HG03045 (cell line): ENCODE results near the gene MARVELD3.
"Not testable (repeated sequence)": the region's sequence is repeated elsewhere in the genome, so short reads cannot be mapped to it uniquely, and the experiment has no call there.

Experiments used
- ATAC-seq: cut with Tn5 transposase; IDR thresholded peaks from one replicate; pipeline ENCODE4 v1.9.1; 2021; ENCODE audit warnings: mild to moderate bottlenecking, moderate library complexity; ENCODE audit not compliant: unreplicated experiment

Gene MARVELD3, protein sequence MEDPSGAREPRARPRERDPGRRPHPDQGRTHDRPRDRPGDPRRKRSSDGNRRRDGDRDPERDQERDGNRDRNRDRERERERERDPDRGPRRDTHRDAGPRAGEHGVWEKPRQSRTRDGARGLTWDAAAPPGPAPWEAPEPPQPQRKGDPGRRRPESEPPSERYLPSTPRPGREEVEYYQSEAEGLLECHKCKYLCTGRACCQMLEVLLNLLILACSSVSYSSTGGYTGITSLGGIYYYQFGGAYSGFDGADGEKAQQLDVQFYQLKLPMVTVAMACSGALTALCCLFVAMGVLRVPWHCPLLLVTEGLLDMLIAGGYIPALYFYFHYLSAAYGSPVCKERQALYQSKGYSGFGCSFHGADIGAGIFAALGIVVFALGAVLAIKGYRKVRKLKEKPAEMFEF

DNA sequence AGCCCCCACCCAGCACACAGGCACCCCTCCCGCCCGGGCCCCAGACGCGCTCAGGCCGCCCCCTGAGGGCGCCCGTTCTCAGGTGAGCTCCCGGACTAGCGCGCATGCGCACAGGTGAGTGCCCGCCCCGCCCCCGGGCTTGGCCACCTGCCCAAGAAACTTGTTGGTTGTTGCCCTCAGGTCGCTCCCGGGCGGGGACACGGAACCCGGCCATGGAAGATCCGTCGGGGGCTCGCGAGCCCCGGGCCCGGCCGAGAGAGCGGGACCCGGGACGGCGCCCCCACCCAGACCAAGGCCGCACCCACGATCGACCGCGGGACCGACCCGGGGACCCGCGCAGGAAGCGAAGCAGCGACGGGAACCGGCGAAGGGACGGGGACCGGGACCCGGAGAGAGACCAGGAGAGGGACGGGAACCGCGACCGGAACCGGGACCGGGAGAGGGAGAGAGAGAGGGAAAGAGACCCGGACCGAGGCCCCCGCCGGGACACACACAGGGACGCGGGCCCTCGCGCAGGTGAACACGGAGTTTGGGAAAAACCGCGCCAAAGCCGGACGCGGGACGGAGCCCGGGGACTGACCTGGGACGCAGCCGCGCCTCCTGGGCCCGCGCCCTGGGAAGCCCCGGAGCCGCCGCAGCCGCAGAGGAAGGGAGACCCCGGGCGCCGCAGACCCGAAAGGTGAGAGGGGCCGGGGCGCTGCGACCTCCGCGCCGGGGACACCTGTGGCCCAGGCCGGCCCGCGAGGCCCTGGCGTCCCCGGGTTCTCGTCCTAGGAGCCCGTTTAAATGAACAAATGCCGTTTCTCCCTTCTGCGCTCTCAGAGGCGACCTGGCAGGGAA is at the start of gene MARVELD3:
Gene MARVELD3, plus strand, starts transcription at position 167 of the 840 bp plus-strand sequence. Its CDS starts 46 bp downstream, at position 213.
- no peak for ATAC-seq

DNA sequence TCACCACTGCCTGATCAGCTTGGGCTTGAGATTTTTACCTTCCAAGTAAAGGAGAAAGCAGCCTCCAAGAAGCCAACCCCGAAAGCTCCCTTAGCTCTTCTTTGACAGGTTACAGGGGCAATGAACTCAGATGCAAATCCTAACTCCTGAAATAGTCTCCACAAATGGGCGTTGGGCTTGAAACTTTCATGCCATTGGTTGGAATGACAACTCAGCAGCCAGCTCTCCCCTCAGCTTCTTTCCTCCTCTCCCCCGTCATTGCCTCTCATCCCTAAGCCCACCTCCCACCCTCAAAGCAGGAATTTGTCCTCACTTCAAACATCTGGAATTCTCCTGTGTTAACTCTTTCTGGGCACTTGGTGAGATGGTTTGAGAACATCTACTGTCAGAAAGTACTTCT is 49.0 kb upstream of the MARVELD3 start, which contains the start of gene TAT:
Gene TAT, minus strand, starts transcription at position 122 of the 400 bp plus-strand sequence. CDS start 677 bp downstream, outside the sequence.
- no peak for ATAC-seq

DNA sequence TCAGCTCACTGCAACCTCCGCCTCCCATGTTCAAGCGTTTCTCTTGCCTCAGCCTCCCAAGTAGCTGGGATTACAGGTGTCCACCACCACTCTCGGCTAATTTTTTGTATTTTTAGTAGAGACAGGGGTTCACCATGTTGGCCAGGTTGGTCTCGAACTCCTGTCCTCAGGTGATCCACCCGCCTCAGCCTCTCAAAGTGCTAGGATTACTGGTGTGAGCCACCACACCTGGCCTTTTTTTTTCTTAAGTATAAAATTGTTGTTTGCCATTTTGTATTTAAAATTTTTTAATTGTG is 43.5 kb upstream of the MARVELD3 start:
- ATAC-seq = not testable (repeated sequence)

DNA sequence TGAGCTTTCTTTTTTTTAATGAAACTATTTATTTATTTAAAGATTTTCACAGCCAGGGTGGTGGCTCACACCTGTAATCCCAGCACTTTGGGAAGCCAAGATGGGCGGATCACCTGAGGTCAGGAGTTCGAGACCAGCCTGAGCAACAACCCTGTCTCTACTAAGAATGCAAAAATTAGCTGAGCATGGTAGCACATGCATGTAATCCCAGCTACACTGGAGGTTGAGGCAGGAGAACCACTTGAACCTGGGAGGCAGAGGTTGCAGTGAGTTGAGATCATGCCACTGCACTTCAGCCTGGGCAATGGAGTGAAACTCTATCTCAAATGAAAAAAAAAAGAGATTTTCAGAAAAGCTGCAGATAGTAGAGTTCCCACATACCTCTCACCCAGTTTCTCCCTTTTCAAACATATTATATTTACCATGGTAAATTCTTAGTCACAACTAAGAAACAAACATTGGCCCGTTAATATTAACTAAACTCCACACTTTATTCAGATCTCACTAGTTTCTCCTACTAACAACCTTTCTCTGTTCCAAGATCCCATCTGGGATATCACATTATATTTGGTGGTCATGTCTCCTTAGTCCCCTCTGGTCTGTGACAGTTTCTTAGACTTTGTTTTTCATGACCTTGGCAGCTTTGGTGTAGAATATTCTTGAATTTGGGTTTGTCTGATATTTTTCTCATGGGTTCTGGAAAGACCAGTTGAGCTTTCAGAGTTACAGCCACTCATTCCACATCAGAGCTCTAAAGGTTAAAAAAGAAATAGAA is 41.3 kb upstream of the MARVELD3 start:
- no peak for ATAC-seq

DNA sequence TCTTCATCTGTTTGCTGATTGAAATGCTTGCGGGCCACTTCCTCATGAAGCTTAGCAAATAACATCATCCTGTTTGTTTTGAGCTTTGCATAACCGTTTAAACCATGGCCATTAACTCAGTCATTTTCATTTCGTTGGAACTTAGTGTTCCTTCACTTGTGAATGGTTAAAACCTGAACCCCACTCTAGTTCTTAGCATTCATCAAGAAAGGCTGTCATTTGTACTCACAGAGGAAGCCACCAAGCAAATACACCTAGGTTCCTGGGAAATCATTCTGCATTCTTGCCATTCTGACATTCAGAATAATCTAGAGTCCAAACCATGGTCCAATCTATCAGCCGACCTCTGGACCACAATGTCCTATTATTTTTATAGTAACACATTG is 40.7 kb upstream of the MARVELD3 start:
- ATAC-seq = no peak

DNA sequence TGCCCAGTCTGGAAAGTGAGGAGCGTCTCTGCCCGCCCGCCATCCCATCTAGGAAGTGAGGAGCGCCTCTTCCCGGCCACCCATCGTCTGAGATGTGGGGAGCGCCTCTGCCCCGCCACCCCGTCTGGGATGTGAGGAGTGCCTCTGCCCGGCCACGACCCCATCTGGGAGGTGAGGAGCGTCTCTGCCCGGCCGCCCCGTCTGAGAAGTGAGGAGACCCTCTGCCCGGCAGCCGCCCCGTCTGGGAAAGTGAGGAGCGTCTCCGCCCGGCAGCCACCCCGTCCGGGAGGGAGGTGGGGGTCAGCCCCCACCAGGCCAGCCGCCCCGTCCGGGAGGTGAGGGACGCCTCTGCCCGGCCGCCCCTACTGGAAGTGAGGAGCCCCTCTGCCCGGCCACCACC is 36.6 kb upstream of the MARVELD3 start:
- ATAC-seq = not testable (repeated sequence)

DNA sequence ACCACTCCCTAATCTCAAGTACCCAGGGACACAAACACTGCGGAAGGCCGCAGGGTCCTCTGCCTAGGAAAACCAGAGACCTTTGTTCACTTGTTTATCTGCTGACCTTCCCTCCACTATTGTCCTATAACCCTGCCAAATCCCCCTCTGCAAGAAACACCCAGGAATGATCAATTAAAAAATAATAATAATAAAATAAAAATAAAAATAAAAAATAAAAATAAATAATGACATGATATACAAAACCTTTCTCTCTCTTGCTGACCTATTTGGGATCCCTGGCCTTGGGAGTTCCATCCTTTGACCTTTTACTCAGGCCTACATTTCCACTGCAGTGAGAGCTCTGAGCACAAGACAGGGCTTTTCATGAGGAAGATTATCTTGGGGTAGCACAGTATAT is 35.9 kb upstream of the MARVELD3 start:
- ATAC-seq = not testable (repeated sequence)

DNA sequence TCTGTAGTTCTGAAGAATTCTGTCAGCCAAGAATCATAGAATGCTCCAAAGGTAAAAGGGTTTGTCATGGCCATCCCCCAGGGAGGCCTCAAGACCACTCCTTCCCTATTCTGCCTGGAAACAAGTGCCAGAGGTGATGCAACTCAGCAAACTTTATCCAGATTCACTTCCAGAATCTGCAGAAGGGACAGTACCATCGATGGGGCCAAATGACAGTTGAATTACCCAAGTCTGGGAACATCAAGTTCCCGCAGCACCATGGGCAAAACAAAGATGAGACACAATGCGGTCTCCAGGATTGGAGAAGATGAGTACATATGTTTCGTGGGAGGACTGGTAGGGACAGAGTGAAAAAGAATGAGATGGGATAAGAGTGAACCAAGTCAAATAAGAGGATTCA is 35.4 kb upstream of the MARVELD3 start:
- ATAC-seq = no peak

DNA sequence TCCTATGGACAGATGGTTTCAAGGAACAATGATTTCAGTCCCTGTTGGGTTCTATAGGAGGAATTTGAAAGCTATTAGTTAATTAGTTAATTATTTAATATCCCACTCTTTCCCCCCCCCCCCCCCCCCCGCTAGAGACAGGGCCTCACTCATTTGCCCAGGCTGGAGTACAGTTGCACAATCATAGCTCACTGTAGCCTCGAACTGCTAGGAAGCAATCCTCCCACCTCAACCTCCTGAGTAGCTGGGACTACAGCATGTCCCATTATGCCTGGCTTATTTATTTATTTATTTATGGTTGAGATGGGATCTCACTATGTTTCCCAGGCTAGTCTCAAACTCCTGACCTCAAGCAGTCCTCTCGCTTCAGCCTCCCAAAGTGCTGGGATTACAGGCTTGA is 34.1 kb upstream of the MARVELD3 start:
- ATAC-seq = no peak

DNA sequence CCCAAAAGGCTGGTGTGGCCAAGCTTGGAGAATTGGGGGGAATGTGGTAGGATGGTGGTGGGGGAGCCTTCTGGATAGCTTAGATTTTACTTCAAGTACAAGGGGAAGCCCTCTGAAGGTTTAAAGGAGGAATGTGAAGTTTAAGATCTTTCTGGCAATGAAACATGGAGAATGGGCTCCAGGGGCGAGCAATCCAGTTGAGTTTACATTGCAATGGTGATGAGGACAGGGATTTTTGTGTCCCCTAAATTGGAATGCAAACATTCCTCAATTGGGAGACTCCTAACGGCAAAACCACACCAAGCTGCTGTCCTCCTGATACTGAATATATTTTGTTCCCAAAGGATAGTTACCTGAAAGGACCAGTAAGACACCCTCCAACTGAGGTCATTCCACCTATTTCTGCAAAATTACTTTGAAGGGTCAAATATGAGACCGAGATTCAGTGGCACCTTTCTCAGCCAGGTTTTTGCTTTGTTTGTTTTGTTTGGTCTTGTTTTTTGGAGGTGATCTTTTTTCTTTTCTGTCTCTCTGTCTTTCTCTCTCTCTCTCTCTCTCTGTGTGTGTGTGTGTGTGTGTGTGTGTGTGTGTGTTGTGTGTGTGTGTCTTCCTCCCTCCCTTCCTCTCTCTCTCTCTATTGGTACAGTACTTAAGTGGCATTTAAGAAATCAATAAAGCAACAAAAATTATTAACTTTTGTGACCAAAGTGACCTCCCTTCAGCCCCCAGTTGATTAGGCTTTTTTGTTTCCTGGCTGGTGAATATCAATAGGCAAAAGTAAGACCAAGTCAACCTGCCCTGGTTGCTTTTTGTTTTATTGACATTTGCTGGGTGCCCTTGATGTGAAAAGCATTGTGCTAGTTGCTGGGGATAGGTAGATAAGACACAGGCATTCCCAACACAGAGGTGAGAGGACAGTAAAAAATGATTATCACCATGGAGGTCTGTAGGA is 32.7 kb upstream of the MARVELD3 start:
- ATAC-seq = no peak

DNA sequence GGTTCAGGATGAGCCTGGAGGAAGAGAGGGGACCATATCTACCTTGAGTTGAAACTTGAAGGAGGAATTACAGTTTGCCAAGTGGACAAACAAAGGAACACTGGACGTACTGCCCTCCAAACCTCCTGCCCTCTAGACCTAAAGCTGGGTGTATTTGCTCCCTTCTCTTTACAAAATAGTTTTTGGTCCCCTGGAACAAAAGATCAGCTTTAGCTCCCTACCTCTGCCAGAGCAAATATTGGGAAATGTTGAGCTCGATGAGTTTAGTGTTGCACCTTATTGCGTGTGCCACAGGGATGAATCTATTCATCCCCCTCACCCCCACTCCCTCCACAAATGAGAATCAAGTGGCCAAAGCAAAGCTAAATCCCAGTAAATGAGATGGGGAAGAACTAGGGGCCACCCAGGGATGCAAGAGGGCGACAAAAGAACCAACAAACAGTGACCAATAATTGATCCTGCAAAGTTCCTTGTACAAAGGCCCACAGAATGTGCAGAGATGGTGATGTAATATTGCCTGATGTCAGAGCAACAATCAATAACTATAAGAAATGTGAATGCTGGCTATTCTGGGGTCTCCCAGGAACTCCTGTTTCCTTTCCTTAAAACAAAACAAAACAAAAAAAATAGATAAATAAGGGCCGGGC is 31.9 kb upstream of the MARVELD3 start:
- no peak for ATAC-seq

DNA sequence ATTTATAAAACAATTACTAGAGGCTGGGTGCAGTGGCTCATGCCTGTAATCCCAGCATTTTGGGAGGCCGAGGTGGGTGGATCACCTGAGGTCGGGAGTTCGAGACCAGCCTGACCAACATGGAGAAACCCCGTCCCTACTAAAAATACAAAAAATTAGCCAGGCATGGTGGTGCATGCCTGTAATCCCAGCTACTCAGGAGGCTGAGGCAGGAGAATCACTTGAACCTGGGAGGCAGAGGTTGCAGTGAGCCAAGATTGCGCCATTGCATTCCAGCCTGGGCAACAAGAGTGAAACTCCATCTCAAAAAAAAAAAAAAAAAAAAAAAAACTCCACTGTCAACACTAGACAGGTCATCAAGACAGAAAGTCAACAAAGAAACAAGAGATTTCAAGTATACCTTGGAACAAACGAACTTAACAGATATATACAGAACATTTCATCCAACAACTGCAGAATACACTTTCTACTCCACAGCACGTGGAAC is 30.6 kb upstream of the MARVELD3 start:
- ATAC-seq = not testable (repeated sequence)

DNA sequence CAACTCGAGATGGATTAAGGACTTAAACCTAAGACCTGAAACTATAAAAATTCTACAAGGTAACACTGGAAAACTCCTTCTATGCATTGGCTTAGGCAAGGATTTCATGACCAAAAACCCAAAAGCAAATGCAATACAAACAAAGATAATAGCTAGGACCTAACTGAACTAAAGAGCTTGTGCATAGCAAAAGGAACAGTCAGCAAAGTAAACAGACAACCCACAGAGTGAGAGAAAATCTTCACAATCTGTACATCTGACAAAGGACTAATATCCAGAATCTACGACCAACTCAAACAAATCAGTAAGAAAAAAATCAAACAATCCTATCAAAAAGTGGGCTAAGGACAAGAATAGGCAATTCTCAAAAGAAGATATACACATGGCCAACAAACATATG is 27.6 kb upstream of the MARVELD3 start:
- not testable (repeated sequence) for ATAC-seq

DNA sequence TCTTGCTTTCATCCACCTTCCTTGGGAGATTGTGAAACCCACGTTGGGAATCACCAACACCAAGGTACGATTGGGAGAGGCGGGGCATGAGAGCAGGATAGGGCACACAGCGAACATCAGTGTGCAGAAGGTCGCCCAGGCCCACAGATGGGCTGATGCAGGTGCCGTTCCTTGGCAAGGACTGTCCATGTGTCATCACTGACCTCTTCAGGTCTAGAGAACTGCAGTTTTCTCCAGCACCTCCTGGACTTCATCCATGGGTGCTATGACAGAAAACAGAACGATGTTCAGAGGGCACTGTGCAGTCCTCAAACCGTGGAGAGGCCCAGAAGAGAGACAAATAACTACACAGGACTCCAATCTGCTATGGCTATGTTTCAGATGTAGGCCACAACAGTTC is 25.2 kb upstream of the MARVELD3 start:
- no peak for ATAC-seq

DNA sequence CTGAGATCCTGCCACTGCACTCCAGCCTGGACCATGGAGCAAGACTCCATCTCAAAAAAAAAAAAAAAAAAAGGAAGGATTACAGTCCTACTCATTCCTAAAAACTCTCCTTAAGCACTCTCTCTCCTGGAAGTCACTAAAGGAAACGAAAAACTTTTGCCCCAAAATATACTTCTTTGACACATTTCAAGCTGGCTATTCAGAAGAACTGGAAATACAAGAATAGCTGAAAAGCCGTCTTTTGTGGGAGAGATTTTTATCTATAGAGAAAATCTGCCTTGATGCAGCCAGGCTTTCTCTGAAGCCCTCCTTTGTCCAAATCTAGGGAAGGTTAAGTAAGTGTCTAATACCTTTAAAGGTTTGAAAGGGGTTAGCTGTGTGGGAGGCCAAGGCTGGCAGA is 16.9 kb upstream of the MARVELD3 start:
- no peak for ATAC-seq

DNA sequence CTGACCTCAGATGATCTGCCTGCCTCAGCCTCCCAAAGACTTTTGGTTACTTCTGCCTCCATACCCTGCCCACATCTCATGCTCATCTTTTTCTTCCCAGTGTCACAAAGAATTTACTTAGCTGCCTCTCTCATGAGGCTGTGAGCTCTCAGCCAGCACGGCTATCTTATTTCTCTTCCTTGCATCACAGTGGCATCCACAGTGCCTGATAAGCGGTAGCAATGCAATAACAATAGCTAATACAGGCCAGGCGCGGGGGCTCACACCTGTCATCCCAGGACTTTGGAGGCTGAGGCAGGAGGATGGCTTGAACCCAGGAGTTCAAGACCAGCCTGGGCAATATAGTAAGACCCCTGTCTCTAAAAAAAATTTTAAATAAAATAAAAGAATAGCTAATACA is 15.5 kb upstream of the MARVELD3 start:
- ATAC-seq = no peak

DNA sequence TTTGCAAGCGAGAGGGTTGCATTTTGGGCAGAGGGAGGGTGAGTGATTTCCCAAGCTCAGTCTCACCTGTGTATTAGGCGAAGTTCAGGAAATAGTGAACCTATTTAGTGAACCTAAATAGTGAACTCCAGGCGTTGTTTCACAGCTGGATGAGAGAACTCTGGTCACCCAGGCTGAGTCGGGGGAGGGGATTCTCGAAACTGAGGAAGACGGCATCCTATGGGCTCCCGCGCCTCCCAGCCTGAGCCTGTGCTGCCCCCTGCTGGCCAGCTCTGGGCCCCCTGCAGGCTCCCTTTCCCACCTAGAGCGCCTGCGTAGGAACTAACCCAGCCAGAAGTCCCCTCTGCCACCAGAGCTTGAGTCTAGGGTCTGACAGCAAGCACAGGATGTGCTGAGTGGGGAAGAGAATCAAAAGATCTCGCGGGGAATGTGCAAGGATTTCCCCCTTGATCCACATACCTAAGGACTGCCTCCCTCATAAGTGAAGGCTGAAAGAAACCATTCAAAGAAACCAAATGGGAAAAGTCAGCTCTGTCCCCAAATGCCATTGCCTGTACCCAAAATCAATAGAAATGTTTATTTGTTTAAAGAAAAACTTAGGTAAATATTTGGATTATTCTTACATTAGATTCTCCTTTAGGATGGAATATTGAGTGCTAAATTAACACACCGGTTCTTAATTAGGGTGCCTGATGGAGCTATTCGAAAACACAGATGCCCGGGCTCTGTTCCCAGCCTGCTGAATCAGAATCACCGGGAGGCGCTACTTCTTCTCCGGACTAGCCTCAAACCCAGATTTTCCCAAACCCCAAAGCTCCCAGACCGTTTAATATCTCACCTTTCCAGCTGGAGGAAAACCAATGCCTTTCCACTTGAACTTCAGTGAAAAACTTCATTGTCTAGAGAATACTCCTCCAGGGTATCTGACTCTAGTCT is 14.8 kb upstream of the MARVELD3 start:
- peak; percentile 44 for ATAC-seq

DNA sequence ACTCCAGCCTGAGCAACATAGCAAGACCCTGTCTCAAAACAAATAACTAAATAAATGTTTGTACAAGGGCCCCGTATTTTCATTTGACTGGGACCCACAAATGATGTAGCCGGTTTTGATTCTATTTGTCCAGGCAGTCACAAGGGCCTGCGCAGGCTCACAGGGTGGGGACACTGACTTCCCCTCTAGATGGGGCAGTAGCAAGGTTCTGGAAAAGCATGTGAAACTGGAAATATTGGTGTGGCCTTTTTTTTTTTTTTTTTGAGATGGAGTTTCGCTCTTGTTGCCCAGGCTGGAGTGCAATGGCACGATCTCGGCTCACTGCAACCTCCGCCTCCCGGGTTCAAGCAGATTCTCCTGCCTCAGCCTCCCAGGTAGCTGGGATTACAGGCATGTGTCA is 11.0 kb upstream of the MARVELD3 start:
- ATAC-seq = not testable (repeated sequence)
